ENCODE data around the gene ESYT3. TPM values are rescaled to one million over a fixed set of nuclear protein-coding genes. Genes with fewer than 3 reads are reported as not detected.

ESYT3 gene
- total RNA-seq, 2 experiments from 2014 or later = 0.43 to 0.50 TPM

GRCh38 chr3:138463724-138464490 lies 29.5 kb downstream of the ESYT3 start:
- no peaks in the 10 kb centered on the region for H3K9me3 Mint-ChIP-seq
- CTCF ChIA-PET = interaction anchor here (0.5 kb wide), 1 partner anchor 380 kb away, joined by 3 read pairs; no protein-coding TSS in a partner anchor
- no peak overlapping the region for H3K27ac Mint-ChIP-seq
- no peak overlapping the region for H3K4me3 Mint-ChIP-seq
- DNase-seq = no peak
- peaks cover 8% of the 10 kb centered on the region for H3K27me3 Mint-ChIP-seq
- H3K4me1 Mint-ChIP-seq = no peaks in the 10 kb centered on the region
- H3K36me3 Mint-ChIP-seq (ENCODE audit: low read depth) = no peaks in the 10 kb centered on the region
- POLR2A ChIA-PET = no interaction called here

GRCh38 chr3:138464491-138464860 lies 30.1 kb downstream of the ESYT3 start:
- Mint-ChIP-seq H3K9me3 (no peaks in the 10 kb centered on the region), H3K4me1 (no peaks in the 10 kb centered on the region), H3K36me3 (ENCODE audit: low read depth) (no peaks in the 10 kb centered on the region), H3K27me3 (peaks cover 8% of the 10 kb centered on the region), H3K27ac (no peak overlapping the region), H3K4me3 (no peak overlapping the region)
- ChIA-PET CTCF (no interaction called here), POLR2A (no interaction called here)
- no peak for DNase-seq

GRCh38 chr3:138465451-138465850 lies 31.0 kb downstream of the ESYT3 start:
- POLR2A ChIA-PET = no interaction called here

GRCh38 chr3:138465925-138466324 lies 31.5 kb downstream of the ESYT3 start:
- CTCF ChIA-PET = interaction anchor here (1.2 kb wide), 1 partner anchor 450 kb away, joined by 3 read pairs; no protein-coding TSS in a partner anchor
- Mint-ChIP-seq H3K27me3 (peaks cover 8% of the 10 kb centered on the region), H3K4me1 (no peaks in the 10 kb centered on the region)

More at GRCh38 chr3:138465451-138465850, 31.0 kb downstream of the ESYT3 start:
- no peak for DNase-seq
- H3K27ac Mint-ChIP-seq = no peak overlapping the region
- no peaks in the 10 kb centered on the region for H3K4me1 Mint-ChIP-seq
- no peaks in the 10 kb centered on the region for H3K9me3 Mint-ChIP-seq
- no peak overlapping the region for H3K4me3 Mint-ChIP-seq
- no peaks in the 10 kb centered on the region for H3K36me3 Mint-ChIP-seq (ENCODE audit: low read depth)
- CTCF ChIA-PET = interaction anchor here (1.2 kb wide), 1 partner anchor 450 kb away, joined by 3 read pairs; no protein-coding TSS in a partner anchor
- peaks cover 8% of the 10 kb centered on the region for H3K27me3 Mint-ChIP-seq

GRCh38 chr3:138467931-138468330 lies 33.5 kb downstream of the ESYT3 start:
- ChIA-PET CTCF (no interaction called here), POLR2A (no interaction called here)
- Mint-ChIP-seq H3K27ac (no peak overlapping the region), H3K4me3 (no peak overlapping the region), H3K4me1 (no peaks in the 10 kb centered on the region), H3K9me3 (no peaks in the 10 kb centered on the region), H3K36me3 (ENCODE audit: low read depth) (no peaks in the 10 kb centered on the region), H3K27me3 (peaks cover 3% of the 10 kb centered on the region)
- DNase-seq = no peak

More at GRCh38 chr3:138465925-138466324, 31.5 kb downstream of the ESYT3 start:
- DNase-seq = no peak
- H3K36me3 Mint-ChIP-seq (ENCODE audit: low read depth) = no peaks in the 10 kb centered on the region
- no peak overlapping the region for H3K27ac Mint-ChIP-seq
- POLR2A ChIA-PET = no interaction called here
- no peak overlapping the region for H3K4me3 Mint-ChIP-seq
- no peaks in the 10 kb centered on the region for H3K9me3 Mint-ChIP-seq

GRCh38 chr3:138468451-138468850 lies 34.0 kb downstream of the ESYT3 start:
- H3K4me3 Mint-ChIP-seq = no peak overlapping the region
- ChIA-PET CTCF (interaction anchor here (1.7 kb wide), 1 partner anchor 455 kb away, joined by 4 read pairs; no protein-coding TSS in a partner anchor), POLR2A (no interaction called here)
- no peak for DNase-seq
- no peak overlapping the region for H3K27ac Mint-ChIP-seq
- H3K36me3 Mint-ChIP-seq (ENCODE audit: low read depth) = no peaks in the 10 kb centered on the region
- H3K4me1 Mint-ChIP-seq = no peaks in the 10 kb centered on the region
- peaks cover 3% of the 10 kb centered on the region for H3K27me3 Mint-ChIP-seq
- H3K9me3 Mint-ChIP-seq = no peaks in the 10 kb centered on the region

- Mint-ChIP-seq H3K27me3 (peaks cover 3% of the 10 kb centered on the region), H3K9me3 (no peaks in the 10 kb centered on the region), H3K36me3 (ENCODE audit: low read depth) (no peaks in the 10 kb centered on the region), H3K27ac (no peak overlapping the region), H3K4me3 (no peak overlapping the region), H3K4me1 (no peaks in the 10 kb centered on the region)
- ChIA-PET CTCF (interaction anchor here (1.7 kb wide), 1 partner anchor 455 kb away, joined by 4 read pairs; no protein-coding TSS in a partner anchor), POLR2A (interaction anchor here (1.5 kb wide), 1 partner anchor 11 kb away, joined by 3 read pairs; no protein-coding TSS in a partner anchor)
- DNase-seq = no peak
These were observed 34.5 kb downstream of the ESYT3 start for GRCh38 chr3:138468886-138469285.

GRCh38 chr3:138469874-138470273 lies 35.5 kb downstream of the ESYT3 start:
- DNase-seq = no peak
- H3K4me1 Mint-ChIP-seq = no peaks in the 10 kb centered on the region
- H3K27ac Mint-ChIP-seq = no peak overlapping the region
- H3K36me3 Mint-ChIP-seq (ENCODE audit: low read depth) = no peaks in the 10 kb centered on the region
- ChIA-PET CTCF (interaction anchor here (1.7 kb wide), 1 partner anchor 454 kb away, joined by 4 read pairs; no protein-coding TSS in a partner anchor), POLR2A (interaction anchor here (1.5 kb wide), 1 partner anchor 12 kb away, joined by 3 read pairs; no protein-coding TSS in a partner anchor)
- H3K4me3 Mint-ChIP-seq = no peak overlapping the region
- H3K9me3 Mint-ChIP-seq = no peaks in the 10 kb centered on the region
- peaks cover 3% of the 10 kb centered on the region for H3K27me3 Mint-ChIP-seq

GRCh38 chr3:138470687-138471086 lies 36.3 kb downstream of the ESYT3 start:
- ChIA-PET POLR2A (interaction anchor here (1.5 kb wide), 1 partner anchor 13 kb away, joined by 3 read pairs; no protein-coding TSS in a partner anchor), CTCF (no interaction called here)
- Mint-ChIP-seq H3K4me1 (no peaks in the 10 kb centered on the region), H3K27me3 (peaks cover 3% of the 10 kb centered on the region), H3K36me3 (ENCODE audit: low read depth) (no peaks in the 10 kb centered on the region), H3K27ac (no peak overlapping the region), H3K4me3 (no peak overlapping the region), H3K9me3 (no peaks in the 10 kb centered on the region)
- DNase-seq = no peak

GRCh38 chr3:138471481-138471880 lies 37.1 kb downstream of the ESYT3 start:
- Mint-ChIP-seq H3K36me3 (ENCODE audit: low read depth) (no peaks in the 10 kb centered on the region), H3K4me3 (no peak overlapping the region), H3K4me1 (no peaks in the 10 kb centered on the region), H3K9me3 (no peaks in the 10 kb centered on the region), H3K27ac (no peak overlapping the region), H3K27me3 (no peaks in the 10 kb centered on the region)
- POLR2A ChIA-PET = no interaction called here
- CTCF ChIA-PET = no interaction called here
- no peak for DNase-seq

- CTCF ChIA-PET = no interaction called here
- no peaks in the 10 kb centered on the region for H3K36me3 Mint-ChIP-seq (ENCODE audit: low read depth)
- H3K27me3 Mint-ChIP-seq = no peaks in the 10 kb centered on the region
- POLR2A ChIA-PET = no interaction called here
- H3K27ac Mint-ChIP-seq = no peak overlapping the region
- no peaks in the 10 kb centered on the region for H3K4me1 Mint-ChIP-seq
- no peak overlapping the region for H3K4me3 Mint-ChIP-seq
- H3K9me3 Mint-ChIP-seq = no peaks in the 10 kb centered on the region
- DNase-seq = no peak
These were observed 37.9 kb downstream of the ESYT3 start for GRCh38 chr3:138472141-138472825.

- POLR2A ChIA-PET = no interaction called here
- H3K9me3 Mint-ChIP-seq = no peaks in the 10 kb centered on the region
- H3K4me1 Mint-ChIP-seq = no peaks in the 10 kb centered on the region
- H3K27me3 Mint-ChIP-seq = peaks cover 4% of the 10 kb centered on the region
- no peaks in the 10 kb centered on the region for H3K36me3 Mint-ChIP-seq (ENCODE audit: low read depth)
- H3K27ac Mint-ChIP-seq = no peak overlapping the region
- no peak for DNase-seq
- H3K4me3 Mint-ChIP-seq = no peak overlapping the region
- CTCF ChIA-PET = interaction anchor here (1.2 kb wide), 1 partner anchor 442 kb away, joined by 4 read pairs; no protein-coding TSS in a partner anchor
These were observed 39.0 kb downstream of the ESYT3 start for GRCh38 chr3:138473391-138473790.

GRCh38 chr3:138474163-138474562 lies 39.7 kb downstream of the ESYT3 start:
- CTCF ChIA-PET = interaction anchor here (1.2 kb wide), 1 partner anchor 441 kb away, joined by 4 read pairs; no protein-coding TSS in a partner anchor

More at GRCh38 chr3:138474163-138474562, 39.7 kb downstream of the ESYT3 start:
- POLR2A ChIA-PET = interaction anchor here (0.6 kb wide), 1 partner anchor 462 kb away, joined by 3 read pairs; no protein-coding TSS in a partner anchor
- no peaks in the 10 kb centered on the region for H3K4me1 Mint-ChIP-seq
- no peaks in the 10 kb centered on the region for H3K9me3 Mint-ChIP-seq
- no peak for DNase-seq
- no peak overlapping the region for H3K27ac Mint-ChIP-seq
- no peaks in the 10 kb centered on the region for H3K36me3 Mint-ChIP-seq (ENCODE audit: low read depth)
- H3K27me3 Mint-ChIP-seq = peaks cover 6% of the 10 kb centered on the region
- H3K4me3 Mint-ChIP-seq = no peak overlapping the region

All from activated CD4-positive, alpha-beta memory T cell treated with anti-CD3 and anti-CD28 coated beads, Interleukin-2, amount 10 ng/mL, durations not matched to agents 7 days and 5 days (primary cell).